GM21423 (cell line): ENCODE data around the gene NTN4.
"Not testable (repeated sequence)": the region's sequence is repeated elsewhere in the genome, so short reads cannot be mapped to it uniquely, and the experiment has no call there.

Source experiments
- ATAC-seq: cut with Tn5 transposase; IDR thresholded peaks from one replicate; pipeline ENCODE4 v1.9.1; 2021; ENCODE audit warnings: mild to moderate bottlenecking, moderate library complexity; ENCODE audit not compliant: unreplicated experiment

NTN4 gene

DNA sequence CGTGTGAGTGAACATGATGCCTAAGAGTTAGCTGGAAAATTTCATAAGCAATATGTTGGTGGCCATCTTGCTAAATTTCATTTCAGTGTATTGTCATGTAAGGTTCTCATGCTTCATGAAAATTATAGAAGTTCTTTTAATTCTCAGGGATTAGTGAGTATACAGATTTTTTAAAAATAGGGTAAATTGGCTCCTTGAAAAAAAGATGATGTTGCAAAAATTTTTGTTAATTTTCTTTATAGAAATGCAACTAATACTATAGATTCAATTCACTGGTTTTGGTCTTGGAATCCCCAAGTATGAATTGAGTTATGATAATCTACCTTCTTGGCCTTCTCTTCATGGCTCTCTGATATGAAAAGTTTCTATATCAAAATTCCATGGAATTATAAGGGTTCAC, 75.4 kb downstream of the NTN4 start:
- ATAC-seq, result no peak

DNA sequence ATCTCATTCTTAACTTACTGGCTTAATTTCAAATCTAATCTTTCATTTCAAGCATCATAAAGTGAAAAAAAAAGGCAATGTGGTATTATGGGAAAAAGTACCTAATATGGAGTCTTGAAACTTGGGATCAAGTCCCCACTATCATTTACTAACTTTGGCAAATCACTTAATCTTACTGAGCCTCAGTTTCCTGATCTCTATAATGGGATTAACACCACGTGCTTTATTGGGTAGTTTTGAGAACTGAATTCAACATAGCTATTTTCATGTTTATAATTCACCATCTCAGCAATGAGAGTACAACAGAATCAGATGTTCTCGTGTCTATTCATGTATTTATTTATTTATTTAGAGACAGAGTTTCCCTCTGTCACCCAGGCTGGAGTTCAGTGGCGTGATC, 78.3 kb downstream of the NTN4 start:
- no peak for ATAC-seq

DNA sequence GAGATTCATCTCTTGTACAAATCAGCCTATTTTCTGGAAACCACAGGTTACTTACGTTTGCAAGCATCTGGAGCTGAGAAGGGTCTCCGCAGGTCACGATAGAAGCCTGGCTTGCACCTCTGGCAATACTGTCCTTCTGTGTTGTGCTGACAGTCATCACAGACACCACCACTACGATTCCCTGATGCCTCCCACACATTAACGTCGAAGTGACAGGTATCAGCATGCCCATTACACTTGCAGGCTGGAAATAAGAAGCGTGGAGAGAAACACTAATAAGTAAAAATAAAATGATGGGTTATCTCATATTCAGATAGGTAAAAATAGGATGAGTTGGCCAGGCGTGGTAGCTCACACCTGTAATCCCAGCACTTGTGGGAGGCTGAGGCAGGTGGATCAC, 80.2 kb downstream of the NTN4 start:
- ATAC-seq, result no peak

DNA sequence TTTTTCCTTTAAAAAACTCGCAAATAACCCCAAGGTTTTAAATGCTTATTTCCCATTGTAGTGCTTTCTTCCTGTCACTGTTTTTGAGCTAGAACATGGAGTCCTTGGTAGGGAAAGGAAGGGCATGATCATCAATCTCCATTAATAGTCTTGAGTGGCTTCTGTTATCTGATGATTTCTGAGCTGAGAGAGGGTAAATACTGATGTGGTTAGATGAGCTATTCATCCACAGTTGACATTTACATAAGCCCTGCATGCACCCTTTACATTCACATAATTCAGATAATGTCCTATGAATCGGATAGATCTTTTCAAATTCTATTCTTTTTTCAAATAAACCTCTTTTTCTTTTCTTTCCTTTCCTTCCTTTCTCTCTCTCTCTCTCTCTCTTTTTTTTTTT, 81.4 kb downstream of the NTN4 start:
- ATAC-seq, result no peak

DNA sequence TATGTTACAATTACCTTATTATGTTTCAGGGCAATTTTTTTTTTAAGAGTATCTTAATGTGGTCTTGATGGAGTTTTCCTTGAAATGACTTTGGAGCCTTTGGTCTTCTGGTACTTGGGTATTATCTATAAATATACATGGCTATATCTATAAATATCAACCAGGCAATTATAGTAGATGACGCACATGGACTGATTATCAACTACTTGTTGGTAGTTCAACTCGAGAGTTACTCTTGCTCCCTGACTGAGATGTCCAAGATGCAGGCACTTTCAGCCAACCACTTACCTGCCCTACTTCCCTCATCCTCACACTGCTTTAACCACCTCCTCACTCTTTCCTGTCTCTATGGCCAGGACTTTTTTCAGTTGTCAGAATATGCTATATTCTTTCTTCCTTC, 85.4 kb downstream of the NTN4 start:
- ATAC-seq, result no peak

DNA sequence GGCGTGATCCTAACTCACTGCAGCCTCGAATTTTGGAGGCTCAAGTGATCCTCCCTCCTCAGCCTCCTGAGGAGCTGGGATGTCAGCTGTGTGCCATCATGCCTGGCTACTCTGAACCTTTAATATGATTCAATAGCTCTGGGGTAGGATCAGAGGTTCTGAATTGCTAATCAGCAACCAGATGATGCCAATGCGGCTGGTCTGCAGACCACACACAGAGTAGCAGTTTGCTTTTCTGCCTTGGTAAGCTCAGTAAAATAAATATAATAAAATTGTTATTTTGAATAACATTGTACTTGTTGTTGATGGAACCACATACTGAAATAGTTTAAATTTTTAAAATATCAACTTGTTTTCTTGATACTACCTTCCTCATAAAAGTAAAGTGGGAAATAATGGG, 86.6 kb downstream of the NTN4 start:
- ATAC-seq, result no peak

DNA sequence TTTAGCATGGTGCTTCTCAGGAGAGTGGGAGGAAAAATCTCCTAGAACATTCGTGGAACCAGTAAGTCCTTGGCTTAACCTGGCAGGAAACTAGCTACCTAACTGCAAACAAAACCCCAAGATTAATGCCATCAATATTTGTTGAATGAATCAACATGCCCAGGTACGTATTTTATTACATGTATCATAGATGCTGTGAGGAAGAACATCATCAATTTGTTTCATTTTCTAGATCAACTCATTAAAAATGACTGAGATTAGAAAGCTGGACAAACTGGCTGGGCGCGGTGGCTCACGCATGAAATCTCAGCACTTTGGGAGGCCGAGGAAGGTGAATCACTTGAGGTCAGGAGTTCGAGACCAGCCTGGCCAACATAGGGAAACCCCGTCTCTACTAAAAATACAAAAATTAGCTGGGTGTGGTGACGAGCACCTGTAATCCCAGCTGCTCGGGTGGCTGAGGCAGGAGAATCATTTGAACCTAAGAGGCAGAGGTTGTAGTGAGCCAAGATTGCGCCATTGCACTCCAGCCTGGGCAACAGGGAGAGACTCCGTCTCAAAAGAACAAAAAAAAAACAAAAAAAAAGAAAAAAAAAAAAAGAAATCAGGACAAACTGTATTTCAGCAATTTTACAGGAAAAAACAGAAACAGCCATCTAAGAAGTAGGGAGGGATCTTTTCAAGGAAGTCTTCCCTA, 88.7 kb downstream of the NTN4 start:
- ATAC-seq, result no peak

DNA sequence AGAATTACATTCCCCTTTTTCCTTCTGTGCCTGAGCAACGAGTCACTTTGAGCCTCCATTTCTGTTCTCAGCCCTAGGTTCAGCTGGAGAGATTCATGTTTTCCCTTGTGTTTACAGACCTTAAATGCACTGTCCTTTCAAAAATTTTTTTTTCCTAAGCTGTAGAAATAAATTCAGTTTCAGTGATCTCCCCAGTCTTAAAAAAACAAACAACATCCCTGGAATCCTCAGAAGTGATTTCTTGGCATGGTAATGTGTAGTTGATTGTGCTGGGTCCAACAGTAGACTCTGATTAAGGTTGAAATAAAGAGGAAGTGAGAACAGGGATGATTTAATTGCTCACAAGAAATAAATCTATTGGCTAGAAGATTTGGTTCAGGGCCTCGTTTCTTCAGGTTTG, 89.3 kb downstream of the NTN4 start:
- ATAC-seq, result no peak

DNA sequence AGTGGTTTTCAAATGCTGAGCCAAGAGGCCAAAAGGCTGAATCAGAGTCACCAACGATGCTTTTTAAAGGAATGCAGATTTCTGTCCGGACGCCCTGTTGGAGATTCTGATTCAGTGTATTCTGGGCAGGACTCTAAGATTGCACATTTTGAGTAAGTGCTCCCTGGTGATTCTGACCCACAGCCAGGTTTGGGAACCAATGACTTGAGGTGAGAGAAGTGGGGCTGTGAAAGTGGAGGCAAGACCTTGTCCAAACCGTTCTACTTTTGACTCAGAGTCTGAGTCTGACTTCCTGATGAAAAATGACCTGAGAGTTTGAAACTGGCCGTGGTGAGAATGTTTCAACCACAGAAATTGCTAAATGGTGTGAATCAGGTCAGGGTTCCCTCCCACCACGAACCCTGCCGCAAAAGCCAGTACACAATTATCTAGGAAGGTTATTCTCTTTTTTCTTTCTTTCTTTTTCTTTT, 90.2 kb downstream of the NTN4 start:
- ATAC-seq, result peak; percentile 93

DNA sequence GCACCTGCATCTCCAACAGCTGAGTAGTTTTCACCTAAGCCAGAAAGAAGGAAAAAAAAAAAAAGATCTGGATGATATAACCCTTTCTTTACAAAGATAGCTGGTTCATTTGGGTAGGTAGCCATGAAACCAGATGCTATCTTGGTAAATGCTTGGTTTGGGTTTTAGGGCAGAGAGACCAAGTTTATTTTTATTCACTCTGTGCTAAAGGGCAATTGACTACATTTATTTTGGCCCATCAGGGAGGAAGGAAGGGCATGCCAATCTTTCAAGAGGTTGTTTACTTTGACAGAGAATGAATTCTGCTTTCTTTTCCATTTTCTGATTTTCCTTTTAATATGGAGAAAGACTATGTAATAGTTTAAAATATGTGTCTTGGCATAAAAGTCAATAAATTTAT, 91.0 kb downstream of the NTN4 start:
- no peak for ATAC-seq

DNA sequence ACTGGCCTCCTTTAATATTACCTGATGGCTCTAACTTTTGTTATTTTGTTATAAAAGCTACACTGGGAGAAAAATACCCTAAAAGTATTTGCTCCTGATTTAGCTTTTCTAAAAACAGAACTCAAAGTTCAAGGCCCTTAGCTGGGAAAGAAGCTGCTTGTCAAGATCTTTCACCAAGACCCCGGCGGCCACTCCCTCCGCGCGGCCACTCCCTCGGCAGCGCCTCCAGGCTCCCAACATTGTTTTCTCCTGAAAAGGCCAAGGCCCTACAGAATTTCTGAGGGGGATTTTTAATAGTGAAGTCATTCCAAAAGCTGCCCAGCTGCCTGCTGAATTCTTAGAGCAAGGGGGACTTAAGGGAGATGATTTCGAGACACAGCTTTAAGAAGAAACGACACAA, 96.4 kb downstream of the NTN4 start:
- ATAC-seq, result no peak

DNA sequence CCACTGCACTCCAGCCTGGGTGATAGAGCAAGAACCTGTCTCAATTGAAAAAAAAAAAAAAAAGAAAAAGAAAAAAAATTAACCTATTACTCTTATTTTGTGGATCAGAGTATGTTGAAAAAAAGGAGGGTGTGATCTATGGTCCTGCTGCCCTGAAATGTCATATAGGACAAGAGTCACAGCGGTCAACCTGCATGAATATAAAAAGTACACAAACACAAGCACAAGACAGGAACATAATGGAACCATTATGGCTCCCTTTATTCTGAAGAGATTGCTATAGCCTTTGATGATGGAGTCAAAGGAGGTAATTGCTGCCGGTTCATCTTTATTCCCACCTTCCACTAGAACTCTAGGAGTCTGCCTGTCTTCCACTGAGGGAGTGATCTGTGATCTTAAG, 96.9 kb downstream of the NTN4 start:
- ATAC-seq, result no peak

DNA sequence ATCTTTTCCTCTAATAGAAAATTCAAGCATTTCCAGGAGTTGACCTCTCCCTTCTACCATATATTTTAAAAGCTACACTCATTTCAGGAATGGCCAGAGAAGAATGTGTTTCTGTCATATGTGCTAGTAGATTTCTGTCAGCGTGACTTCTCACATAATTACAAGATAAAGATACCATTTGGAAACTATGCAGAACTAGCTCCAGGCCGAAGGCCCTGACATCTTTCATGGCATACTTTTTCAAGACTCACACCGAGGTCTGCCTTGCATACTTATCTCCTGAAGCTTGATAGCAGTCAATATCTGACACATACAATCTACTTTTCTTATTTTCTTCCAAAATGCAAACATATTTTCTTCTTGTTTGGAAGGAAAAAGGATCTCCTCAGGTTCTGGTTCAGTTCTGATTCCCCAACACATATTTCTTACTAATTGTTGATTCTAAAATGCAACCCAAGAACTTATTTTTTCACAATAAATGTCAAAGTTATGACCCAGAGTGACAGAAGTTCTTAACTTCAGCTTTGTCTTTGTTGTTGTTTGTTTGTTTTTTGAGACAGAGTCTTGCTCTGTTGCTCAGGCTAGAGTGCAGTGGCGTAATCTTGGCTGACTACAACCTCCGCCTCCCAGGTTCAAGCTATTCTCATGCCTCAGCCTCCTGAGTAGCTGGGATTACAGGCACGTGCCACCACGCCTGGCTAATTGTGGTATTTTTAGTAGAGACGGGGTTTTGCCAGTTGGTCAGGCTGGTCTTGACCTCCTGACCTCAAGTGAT, 99.5 kb downstream of the NTN4 start:
- no peak for ATAC-seq

DNA sequence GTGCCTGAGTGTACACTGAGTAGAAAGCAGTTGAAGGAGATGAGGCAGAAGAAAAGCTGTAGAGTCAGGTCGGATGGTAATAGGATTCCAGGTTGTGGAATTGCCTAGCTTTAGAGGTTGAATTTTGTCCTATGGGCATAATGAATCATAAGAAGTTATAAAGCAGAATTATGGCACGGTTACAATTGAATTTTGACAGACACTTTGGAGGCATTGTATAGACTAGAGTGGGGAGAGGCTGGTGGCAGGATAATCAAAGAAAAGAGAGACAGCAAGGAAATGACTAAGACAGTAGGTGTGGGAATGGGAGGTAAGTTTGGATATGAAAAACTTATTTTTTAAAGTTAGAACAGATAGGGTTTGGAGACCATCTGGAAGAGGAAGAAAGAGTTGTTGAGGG, 102.6 kb downstream of the NTN4 start:
- no peak for ATAC-seq

DNA sequence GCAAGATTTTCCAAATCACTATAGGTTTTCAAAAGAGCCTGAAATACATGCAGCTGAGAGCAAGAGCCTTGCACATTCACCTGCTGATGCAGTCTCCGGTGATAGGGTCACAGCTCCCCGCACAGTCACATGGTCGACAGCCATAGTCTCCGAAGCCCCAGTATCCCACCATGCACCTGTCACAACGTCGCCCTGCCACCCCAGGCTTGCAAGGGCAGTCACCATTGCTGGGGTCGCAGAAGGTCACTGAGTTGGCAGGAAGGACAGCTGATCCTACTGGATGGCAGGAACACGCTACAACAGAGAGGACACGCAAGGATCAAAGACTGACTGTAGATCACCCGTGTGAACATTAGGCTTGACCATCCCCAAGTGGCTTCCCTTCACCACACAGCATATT, 107.1 kb downstream of the NTN4 start:
- no peak for ATAC-seq

DNA sequence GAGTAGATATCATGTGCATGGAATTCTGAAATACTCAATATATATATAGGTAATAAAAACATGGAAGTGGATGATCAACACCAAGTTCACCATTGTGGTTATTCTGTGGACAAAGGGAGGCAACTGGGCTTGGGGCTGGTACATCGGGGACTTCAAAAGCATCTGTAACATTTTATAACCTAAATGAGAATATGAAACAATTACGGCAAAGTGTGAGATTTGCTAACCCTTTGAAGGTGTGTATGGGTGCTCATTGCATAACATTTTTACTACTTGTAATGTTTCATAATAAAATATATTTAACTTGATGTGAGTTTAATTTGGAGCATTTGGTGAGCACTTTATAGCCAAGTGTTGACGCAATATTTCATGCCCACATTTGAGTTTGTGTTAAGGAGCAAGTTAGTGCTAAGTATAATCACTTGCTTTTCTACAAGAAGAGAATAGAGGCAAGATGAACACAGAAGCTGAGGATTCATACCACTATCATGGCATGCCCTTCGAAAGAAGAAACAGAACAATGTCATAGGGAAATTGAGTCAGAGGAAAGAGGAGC, 109.3 kb downstream of the NTN4 start:
- ATAC-seq, result no peak

DNA sequence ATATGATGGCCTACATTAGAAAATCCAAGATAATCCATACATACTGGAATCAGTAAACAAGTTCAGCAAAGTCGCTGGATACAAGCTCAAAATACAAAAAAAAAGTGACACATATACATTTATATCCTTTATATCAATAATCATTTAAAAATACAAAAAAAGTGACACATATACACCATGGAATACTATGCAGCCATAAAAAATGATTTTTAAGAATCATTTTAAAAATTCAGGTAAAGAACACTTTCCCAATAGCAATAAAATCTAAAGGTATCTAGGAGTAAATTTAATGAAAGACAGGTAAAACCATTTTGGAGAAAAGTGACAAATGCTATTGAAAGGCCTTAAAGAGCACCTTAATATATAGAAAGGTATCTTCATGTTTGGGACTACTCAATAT, 111.9 kb downstream of the NTN4 start:
- no peak for ATAC-seq

DNA sequence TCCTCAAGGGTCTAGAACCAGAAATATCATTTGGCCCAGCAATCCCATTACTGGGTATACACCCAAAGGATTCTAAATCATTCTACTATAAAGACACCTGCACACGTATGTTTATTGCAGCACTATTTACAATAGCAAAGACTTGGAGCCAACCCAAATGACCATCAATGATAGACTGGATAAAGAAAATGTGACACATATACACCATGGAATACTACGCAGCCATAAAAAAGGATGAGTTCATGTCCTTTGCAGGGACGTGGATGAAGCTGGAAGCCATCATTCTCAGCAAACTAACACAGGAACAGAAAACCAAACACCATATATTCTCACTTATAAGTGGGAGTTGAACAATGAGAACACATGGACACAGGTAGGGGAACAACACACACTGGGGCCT, 112.8 kb downstream of the NTN4 start:
- not testable (repeated sequence) for ATAC-seq

DNA sequence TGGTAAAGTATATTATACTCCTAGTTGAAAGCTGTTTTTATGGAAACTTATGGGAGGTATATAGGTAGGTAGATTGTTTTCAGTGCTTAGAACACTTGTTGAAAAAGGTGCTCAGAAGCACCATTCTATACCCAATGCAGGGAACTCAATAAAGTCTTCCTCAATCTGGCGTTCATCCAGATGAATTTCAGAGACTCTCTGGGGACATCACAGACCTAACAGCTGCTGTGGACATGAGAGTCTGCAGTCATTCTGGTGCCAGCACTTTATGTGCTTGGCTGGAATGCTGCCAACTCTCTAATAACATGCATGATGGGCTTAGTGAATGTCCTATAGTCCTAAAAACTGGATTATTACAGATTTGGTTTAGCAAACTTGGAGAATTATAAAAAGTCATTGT, 115.9 kb downstream of the NTN4 start:
- no peak for ATAC-seq

DNA sequence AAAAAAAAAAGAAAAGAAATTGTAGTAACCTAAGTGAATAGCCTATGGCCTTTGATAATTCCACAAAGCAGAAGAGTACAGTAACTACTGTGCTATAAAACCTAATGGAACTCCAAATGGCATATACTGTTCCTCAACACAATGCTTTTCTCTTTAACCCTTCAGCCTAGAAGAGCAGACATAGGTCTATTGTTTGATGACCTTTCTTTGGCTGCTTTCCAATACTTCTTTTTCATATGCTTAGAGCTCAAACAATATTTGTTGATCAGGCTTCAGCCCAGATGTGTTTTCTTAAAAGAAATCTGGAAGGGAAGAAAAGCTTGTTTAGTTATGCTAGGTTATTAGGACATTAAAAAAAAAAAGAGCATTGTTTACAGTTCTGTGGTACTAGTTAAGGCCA, 116.4 kb downstream of the NTN4 start:
- ATAC-seq, result no peak

DNA sequence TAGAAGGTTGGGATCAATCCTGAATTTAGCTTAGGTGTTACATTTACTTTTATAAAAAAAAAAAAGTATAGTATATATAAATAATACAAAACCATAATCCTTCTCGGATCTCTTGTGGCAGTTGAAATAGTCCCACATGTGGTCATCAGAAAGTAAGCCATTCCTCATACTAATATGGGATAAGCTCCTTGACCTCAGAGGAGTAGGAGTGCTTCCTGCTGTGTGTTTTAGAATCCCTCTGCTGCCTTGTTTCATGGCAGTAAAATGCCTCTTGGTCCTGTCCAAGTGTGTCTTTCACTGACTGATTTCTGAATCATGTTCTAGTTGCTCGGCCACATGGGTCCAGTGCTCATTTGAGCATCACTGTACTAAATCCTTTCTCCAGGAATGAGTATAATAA, 117.0 kb downstream of the NTN4 start:
- no peak for ATAC-seq

DNA sequence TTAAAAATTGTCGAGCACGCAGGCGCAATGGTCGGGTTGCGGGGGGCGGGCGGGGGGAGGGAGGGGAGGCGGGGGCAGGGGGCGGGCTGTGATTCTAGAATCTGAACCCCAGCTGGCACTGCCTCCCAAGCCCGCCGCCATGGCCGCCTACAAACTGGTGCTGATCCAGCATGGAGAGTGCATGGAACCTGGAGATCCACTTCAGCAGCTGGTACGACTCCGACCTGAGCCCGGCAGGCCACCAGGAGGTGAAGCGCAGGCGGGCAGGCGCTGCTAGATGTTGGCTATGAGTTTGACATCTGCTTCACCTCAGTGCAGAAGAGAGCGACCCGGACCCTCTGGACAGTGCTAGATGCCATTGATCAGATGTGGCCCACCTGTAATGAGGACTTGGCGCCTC, 118.4 kb downstream of the NTN4 start:
- no peak for ATAC-seq
